Measurements from ENCODE around the gene CDCP1. TPM values are rescaled to one million over a fixed set of nuclear protein-coding genes. Genes with fewer than 3 reads are reported as not detected.

The CDCP1 gene
- total and polyA plus RNA-seq, 2 experiments from 2014 or later = 5.4 to 8.8 TPM

DNA sequence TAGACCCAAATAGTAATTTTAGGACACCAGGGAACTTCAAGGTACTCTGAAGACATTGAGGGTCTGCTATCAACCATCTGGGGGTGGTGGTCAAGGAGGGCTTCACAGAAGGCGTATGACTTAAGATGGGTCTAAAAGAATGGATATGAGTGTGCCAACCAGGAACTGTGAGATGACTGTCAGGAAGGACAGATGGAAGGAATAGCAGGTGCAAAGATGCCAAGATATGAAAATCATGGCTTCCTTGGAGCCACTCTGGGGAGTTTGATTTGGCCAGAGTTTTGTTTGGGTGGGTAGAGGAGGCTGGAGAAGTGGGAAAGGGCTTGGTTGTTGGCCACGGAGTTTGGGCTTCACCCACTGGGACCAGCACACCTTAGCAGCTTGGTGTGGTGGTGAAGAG is 21.2 kb downstream of the CDCP1 start:
- Histone ChIP-seq H2AFZ (no peak overlapping the region), H3K79me2 (ENCODE audit: insufficient read depth) (peaks cover 4% of the 10 kb centered on the region; the same call in 1 of the 2 replicates), H3K9me2 (ENCODE audit: insufficient read depth) (no peaks in the 10 kb centered on the region), H3K4me1 (ENCODE audit: insufficient read depth) (peaks cover 50% of the 10 kb centered on the region), H3F3A (ENCODE audit: insufficient read depth) (peaks cover 51% of the 10 kb centered on the region), H3K4me2 (ENCODE audit: unreplicated experiment) (peak overlapping the region; percentile 84), H3K36me3 (ENCODE audit: low read depth) (no peaks in the 10 kb centered on the region), H4K20me1 (ENCODE audit: insufficient read depth) (no peaks in the 10 kb centered on the region), H3K27ac (peak overlapping the region; percentile 90), H3K4me3 (no peak overlapping the region), H3K9me3 (ENCODE audit: low read depth) (no peaks in the 10 kb centered on the region), H3K27me3 (replicated peaks; ENCODE audit: insufficient read depth) (no peaks in the 10 kb centered on the region), H3K9ac (no peak overlapping the region)
- TF ChIP-seq EZH2phosphoT487 (IDR thresholded peaks at IDR 0.05; ENCODE audit: insufficient read depth, low read depth) = no peak
- no peak for TF ChIP-seq EZH2 (IDR thresholded peaks at IDR 0.05; ENCODE audit: insufficient read depth, poor library complexity, severe bottlenecking)
- no peak for DNase-seq
- in situ Hi-C loops (cut with MboI) = no loop called here
- 47 to 48% methylated on average over 2 of the region's 2 CpGs for WGBS, 2 experiments (ENCODE audit: low coverage in 1 of 2, low lambda C conversion rate in 2 of 2, missing lambda C conversion rate in 2 of 2)

GRCh38 chr3:45124352-45124751 is 21.8 kb downstream of the CDCP1 start:
- Histone ChIP-seq H3K9me2 (ENCODE audit: insufficient read depth) (no peaks in the 10 kb centered on the region), H4K20me1 (ENCODE audit: insufficient read depth) (no peaks in the 10 kb centered on the region), H3K36me3 (ENCODE audit: low read depth) (no peaks in the 10 kb centered on the region), H3K9ac (peak overlapping the region; percentile 59; the same call in 1 of the 2 replicates), H3K27me3 (replicated peaks; ENCODE audit: insufficient read depth) (no peaks in the 10 kb centered on the region), H3K9me3 (ENCODE audit: low read depth) (no peaks in the 10 kb centered on the region), H3F3A (ENCODE audit: insufficient read depth) (peaks cover 51% of the 10 kb centered on the region), H3K27ac (peak overlapping the region; percentile 90), H3K4me1 (ENCODE audit: insufficient read depth) (peaks cover 53% of the 10 kb centered on the region), H3K4me3 (peak overlapping the region; percentile 21), H2AFZ (no peak overlapping the region), H3K79me2 (ENCODE audit: insufficient read depth) (0 out of 2 replicates have a peak, but pooled peaks cover 4% of the 10 kb centered on the region), H3K4me2 (ENCODE audit: unreplicated experiment) (peak overlapping the region; percentile 84)
- in situ Hi-C loops (cut with MboI) = no loop called here
- WGBS, 2 experiments (ENCODE audit: low coverage in 1 of 2, low lambda C conversion rate in 2 of 2, missing lambda C conversion rate in 2 of 2) = 0 to 5% methylated on average over 3 of the region's 3 CpGs
- DNase-seq = peak; percentile 95
- TF ChIP-seq EZH2 (IDR thresholded peaks at IDR 0.05; ENCODE audit: insufficient read depth, poor library complexity, severe bottlenecking) = no peak
- no peak for TF ChIP-seq EZH2phosphoT487 (IDR thresholded peaks at IDR 0.05; ENCODE audit: insufficient read depth, low read depth)

DNA sequence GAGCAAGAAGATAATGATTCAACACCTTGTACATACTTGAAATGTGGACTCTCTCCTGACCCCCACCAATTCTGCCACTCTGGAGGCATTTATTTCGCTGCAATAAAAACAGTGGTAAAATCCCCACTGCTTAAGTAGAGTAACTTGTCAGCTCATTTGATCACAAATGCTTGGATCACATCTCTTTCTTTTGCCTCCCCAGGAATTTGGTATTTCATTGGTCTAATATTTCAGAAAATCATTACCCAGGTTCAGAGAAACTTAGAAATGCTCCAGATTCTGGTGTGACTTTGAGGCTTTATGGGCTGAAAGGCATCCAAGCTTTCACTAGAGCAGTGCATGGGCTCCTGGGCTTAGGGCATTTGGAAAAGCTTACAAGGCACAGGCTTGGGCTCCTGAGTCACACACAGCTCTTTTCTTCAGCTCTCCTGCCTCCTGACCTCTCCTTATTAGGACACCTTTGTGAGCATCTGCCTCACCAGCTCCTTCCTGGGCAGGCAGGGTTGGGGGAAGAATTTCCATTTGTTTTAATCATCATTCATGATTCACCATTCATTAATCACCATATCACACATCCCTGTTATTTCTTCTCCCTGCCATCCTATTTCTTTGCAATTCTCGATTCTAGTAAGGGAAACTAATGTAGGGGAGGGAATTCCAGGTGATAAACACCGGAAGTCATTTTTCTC is 22.5 kb downstream of the CDCP1 start:
- DNase-seq = peak; percentile 96
- Histone ChIP-seq H3K4me2 (ENCODE audit: unreplicated experiment) (peak overlapping the region; percentile 84), H3K79me2 (ENCODE audit: insufficient read depth) (0 out of 2 replicates have a peak, but pooled peaks cover 4% of the 10 kb centered on the region), H3K27me3 (replicated peaks; ENCODE audit: insufficient read depth) (no peaks in the 10 kb centered on the region), H2AFZ (no peak overlapping the region), H3K4me1 (ENCODE audit: insufficient read depth) (peaks cover 48% of the 10 kb centered on the region), H3F3A (ENCODE audit: insufficient read depth) (peaks cover 51% of the 10 kb centered on the region), H3K9me3 (ENCODE audit: low read depth) (no peaks in the 10 kb centered on the region), H3K4me3 (peak overlapping the region; percentile 21), H4K20me1 (ENCODE audit: insufficient read depth) (no peaks in the 10 kb centered on the region), H3K9me2 (ENCODE audit: insufficient read depth) (no peaks in the 10 kb centered on the region), H3K9ac (peak overlapping the region; percentile 59), H3K27ac (peak overlapping the region; percentile 90), H3K36me3 (ENCODE audit: low read depth) (no peaks in the 10 kb centered on the region)
- TF ChIP-seq EZH2phosphoT487 (IDR thresholded peaks at IDR 0.05; ENCODE audit: insufficient read depth, low read depth) = no peak
- TF ChIP-seq EZH2 (IDR thresholded peaks at IDR 0.05; ENCODE audit: insufficient read depth, poor library complexity, severe bottlenecking) = no peak
- in situ Hi-C loops (cut with MboI) = no loop called here
- 19 to 22% methylated on average over 3 of the region's 3 CpGs for WGBS, 2 experiments (ENCODE audit: low coverage in 1 of 2, low lambda C conversion rate in 2 of 2, missing lambda C conversion rate in 2 of 2)

DNA sequence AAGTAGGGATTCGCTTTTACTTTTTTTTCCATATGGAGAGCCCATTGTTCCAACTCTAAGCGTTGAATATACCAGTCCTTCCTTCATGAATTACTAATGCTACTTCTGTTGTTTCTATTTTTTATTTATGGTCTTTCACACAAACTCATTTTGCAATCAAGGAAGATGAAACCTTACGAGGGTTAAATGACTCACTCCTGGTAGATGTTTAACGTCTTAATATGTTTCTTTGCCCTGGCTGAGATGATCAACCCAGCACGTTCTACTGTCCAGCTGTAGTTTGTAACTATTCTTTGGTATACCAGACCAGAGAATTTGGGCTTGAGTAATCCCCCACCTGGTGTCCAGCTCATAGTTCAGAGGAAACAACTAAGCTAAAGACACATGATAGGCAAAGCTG is 23.1 kb downstream of the CDCP1 start:
- H3K27ac ChIP-seq = peak overlapping the region; percentile 90
- DNase-seq = peak; percentile 95
- peak overlapping the region; percentile 59 for H3K9ac ChIP-seq
- H3K9me2 ChIP-seq (ENCODE audit: insufficient read depth) = no peaks in the 10 kb centered on the region
- H3K36me3 ChIP-seq (ENCODE audit: low read depth) = no peaks in the 10 kb centered on the region
- peaks cover 51% of the 10 kb centered on the region for H3F3A ChIP-seq (ENCODE audit: insufficient read depth)
- no peaks in the 10 kb centered on the region for H4K20me1 ChIP-seq (ENCODE audit: insufficient read depth)
- in situ Hi-C loops (cut with MboI) = no loop called here
- no peak overlapping the region for H2AFZ ChIP-seq
- TF ChIP-seq EZH2phosphoT487 (IDR thresholded peaks at IDR 0.05; ENCODE audit: insufficient read depth, low read depth) = no peak
- TF ChIP-seq EZH2 (IDR thresholded peaks at IDR 0.05; ENCODE audit: insufficient read depth, poor library complexity, severe bottlenecking) = no peak
- H3K4me2 ChIP-seq (ENCODE audit: unreplicated experiment) = peak overlapping the region; percentile 84
- WGBS, 2 experiments (ENCODE audit: low coverage in 1 of 2, low lambda C conversion rate in 2 of 2, missing lambda C conversion rate in 2 of 2) = 0 to 6% methylated on average over 5 of the region's 5 CpGs
- 0 out of 2 replicates have a peak, but pooled peaks cover 4% of the 10 kb centered on the region for H3K79me2 ChIP-seq (ENCODE audit: insufficient read depth)
- no peaks in the 10 kb centered on the region for H3K9me3 ChIP-seq (ENCODE audit: low read depth)
- H3K4me3 ChIP-seq = 0 out of 2 replicates have a peak overlapping the region, but pooled peaks have one; percentile 11
- peaks cover 48% of the 10 kb centered on the region for H3K4me1 ChIP-seq (ENCODE audit: insufficient read depth)
- no peaks in the 10 kb centered on the region for H3K27me3 ChIP-seq (replicated peaks; ENCODE audit: insufficient read depth)

Data from GM23248 (cell line).